ENCODE results near the gene HES3.

DNA sequence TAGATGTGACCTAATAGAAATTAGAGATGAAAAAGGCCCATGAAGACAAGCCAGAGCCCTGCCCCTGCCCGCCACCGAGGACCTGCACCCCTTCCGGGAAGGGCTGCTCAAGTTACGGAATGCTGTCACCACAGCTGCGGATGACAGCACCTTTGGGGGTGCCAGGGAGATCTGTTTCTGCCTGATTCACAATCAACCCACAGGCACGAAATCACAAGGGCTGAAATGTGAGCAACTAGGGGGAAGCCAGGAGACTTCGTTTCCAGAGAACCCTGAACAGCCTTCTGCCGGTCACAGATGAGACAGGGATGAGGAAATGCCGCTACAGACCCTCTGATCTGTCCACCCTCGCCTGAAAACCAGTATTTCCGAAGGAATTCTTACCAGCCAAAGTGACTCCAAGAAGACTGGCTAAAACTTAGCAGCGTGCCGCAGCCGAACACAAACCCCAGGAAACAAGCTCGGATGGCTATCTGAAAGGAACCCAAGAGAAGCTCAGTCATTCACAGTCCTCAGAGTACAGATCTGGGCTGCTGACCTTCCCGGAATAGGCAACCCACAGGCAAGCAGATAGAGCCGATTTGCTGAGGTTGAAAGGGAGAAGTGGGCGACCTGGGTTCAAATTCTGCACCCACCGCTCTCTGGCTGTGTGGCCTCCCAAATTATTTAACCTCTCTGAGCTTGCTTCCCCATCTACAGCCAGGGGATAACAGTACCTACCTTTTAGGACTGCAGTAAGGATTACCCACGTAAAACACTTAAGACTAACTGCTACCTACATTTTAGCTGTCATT lies 9.3 kb upstream of the HES3 start:
- TF ChIP-seq CTCF (IDR thresholded peaks at IDR 0.05) = no peak
- no peak for TF ChIP-seq POLR2A (IDR thresholded peaks at IDR 0.05)

All from testis (tissue), 2 donors.